ENCODE results near the gene NPAS3.

The NPAS3 gene

DNA sequence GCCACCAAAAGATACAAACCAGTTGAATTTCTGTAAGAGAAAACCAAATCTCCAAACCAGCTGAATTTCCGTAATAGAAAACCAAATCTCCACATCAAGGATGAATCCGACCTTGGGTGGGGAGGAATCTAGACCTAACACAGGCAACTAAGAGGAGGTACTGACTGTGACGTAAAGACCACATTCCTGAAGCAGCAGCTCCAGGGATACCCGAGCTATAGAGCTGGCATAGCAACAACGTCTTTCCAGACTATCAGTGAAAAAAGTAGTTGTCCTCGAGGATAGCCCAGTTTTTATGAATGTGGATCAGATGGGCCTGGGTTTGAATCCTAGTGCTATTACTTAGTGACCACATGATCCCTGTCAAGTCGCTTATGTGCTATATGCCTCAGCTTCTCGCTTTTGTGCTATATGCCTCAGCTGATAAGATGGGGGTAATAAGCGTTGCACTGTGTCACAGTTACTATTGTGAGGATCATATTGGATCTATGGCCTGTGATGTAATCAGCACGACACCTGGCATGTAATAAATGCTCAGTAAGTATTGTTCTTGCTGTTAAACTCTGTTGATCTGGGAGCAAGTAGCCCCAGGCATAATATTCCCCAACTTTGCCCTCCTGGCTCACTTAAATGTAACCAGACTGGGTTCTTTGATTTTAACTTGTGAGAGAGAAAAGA lies 898.4 kb downstream of the NPAS3 start:
- DNase-seq (ENCODE audit: low spot score) = no peak

DNA sequence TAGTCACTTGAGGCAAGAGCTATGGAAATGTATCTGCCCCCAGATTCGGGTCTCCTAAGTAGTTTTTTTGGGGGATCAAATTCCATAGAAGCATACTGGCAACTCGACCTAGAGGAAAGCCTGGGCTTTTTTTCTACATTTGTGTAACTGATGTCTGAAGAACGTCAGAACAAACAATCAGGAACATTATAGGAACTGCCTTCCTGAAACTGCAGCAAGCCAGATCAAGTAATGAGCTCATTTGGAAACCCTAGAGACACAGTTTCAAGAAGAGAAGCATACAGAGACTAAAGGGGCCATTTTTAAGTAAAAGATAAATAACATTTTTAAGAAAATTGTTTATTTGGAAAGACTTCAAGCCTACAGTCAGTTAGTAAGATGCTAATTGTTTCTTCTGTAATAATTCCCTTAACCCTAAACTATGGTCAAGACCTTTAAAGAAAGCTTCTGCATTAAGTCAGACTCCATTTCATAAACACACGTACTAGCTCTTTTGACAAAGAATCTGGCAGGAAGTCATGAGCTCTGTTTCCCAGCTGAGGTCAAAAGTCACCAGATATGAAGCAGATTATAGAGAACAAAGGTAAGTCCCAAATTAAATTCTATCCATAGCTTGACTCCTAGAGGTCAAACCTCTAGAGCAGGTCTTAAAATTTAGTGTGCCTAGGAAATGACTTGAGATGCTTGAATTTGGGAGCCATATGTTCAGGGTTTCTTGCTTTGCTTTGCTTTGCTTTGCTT lies 899.4 kb downstream of the NPAS3 start:
- no peak for DNase-seq (ENCODE audit: low spot score)

GRCh38 chr14:33839193-33840076 lies 900.8 kb downstream of the NPAS3 start:
- DNase-seq (ENCODE audit: low spot score) = peak; percentile 41

GRCh38 chr14:33840797-33841196 lies 902.1 kb downstream of the NPAS3 start:
- no peak for DNase-seq (ENCODE audit: low spot score)

DNA sequence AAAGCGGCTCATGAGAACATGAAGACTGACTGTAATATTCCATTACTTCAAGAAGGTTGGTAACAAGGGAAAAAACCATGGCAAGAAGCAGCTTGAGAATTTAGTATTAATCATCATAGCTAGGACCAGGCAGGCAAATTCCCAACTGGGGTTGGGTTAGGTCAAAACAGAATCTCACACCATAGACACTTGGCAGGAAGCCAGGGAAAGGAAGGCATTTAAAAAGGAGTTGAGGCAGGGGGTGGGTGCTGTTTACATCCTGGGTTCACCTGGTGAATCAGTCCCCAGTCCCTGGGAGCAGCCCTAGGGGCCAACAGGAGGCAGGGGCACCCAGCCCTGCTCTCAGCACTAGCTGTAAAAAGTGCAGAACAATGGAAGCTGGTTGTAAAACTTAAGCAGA lies 903.6 kb downstream of the NPAS3 start:
- DNase-seq (ENCODE audit: low spot score) = no peak

DNA sequence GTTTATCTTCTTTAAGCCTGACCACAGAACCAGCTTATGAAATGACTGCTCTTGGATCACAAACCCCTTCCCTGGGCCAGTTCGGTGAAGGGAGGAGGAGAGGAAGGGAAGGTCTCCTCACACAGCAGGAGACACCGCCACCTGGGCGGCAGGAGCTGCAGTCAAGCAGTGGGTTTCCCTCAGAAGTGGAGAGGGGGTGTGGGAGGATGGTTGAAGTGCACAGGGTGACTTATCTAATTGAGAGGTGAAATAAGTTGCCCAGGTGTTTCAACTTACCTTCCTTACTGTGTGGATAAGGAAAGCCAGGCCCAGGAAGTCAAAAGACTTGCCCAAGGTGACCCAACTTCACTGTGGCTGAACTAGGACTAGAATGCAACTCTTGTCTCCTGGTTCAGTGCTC lies 905.4 kb downstream of the NPAS3 start:
- no peak for DNase-seq (ENCODE audit: low spot score)

GRCh38 chr14:33846100-33846824 lies 907.6 kb downstream of the NPAS3 start:
- no peak for DNase-seq (ENCODE audit: low spot score)

DNA sequence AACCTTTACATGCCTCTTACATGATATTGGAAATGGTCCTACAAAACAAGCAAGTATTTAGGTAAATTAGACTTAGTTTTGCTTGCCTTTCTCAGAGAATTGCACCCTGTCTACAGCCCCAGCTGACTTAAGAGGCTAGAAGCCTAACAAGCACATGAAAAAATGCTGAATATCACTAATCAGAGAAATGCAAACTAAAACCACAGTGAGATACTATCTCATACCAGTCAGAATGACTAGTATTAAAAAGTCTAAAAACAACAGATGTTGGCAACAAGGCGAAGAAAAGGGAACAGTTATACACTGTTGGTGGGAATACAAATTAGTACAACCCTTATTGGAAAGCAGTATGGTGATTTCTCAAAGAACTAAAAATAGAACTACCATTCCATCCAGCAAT lies 908.4 kb downstream of the NPAS3 start:
- no peak for DNase-seq (ENCODE audit: low spot score)

GRCh38 chr14:33848009-33848408 lies 909.3 kb downstream of the NPAS3 start:
- no peak for DNase-seq (ENCODE audit: low spot score)

- DNase-seq (ENCODE audit: low spot score) = peak; percentile 2
These were observed 910.2 kb downstream of the NPAS3 start for GRCh38 chr14:33848706-33849454.

DNA sequence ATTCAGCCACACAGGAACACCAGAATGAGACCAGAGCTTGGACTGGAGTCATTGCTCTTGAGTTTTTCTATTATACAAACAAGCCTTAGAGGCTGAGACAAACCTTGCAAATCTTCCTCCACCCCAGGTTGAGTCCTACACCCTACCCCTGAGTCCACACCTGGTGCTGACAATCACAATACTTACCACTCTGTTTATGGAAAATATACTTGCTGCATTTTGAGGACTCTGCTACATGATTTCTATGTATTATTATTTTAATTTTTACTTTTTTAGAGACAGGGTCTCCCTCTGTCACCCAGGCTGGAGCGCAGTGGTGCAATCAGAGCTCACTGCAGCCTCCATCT lies 910.7 kb downstream of the NPAS3 start:
- DNase-seq (ENCODE audit: low spot score) = no peak

- no peak for DNase-seq (ENCODE audit: low spot score)
These were observed 912.1 kb downstream of the NPAS3 start for GRCh38 chr14:33850826-33851225.

DNA sequence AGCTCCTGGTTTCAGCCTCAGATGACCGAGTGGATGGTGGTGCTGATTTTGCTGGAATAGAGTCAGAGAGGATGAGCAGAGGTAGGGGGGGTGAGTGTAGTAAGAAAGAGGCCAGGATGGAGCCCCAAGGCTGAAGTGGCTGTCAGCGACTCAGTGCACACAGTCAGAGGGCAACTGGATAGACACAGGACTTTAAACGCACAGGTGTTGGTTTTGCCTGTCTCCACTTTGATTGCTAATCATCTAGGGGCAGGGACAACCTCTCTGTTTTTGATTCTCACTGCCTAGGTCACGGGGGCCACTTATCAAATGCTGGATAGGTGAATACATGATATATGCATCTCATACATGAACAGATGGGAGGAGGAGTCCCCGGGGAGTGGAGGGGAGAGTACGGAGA lies 912.7 kb downstream of the NPAS3 start:
- DNase-seq (ENCODE audit: low spot score) = no peak

- no peak for DNase-seq (ENCODE audit: low spot score)
These were observed 913.3 kb downstream of the NPAS3 start for GRCh38 chr14:33851931-33852330.

All from NAMALWA (cell line).